BE2C (cell line): Measurements from ENCODE around the gene DCAF8.

Experiments
- DNase-seq: peaks from one replicate; pipeline ENCODE4 v3.0.0-alpha.2; 2020
- H3K27me3 ChIP-seq: fragments of 250-450 bp; sonication (Bioruptor Pico); 2 replicates; pipeline ENCODE4 v1.5.1; 2020; ENCODE audit warnings: mild to moderate bottlenecking
- H3K36me3 ChIP-seq: fragments of 250-450 bp; sonication (Bioruptor Pico); 2 replicates; pipeline ENCODE4 v1.5.1; 2020; ENCODE audit warnings: mild to moderate bottlenecking
- H3K4me1 ChIP-seq: fragments of 250-450 bp; sonication (Bioruptor Pico); 2 replicates; pipeline ENCODE4 v1.5.1; 2020
- H3K4me3 ChIP-seq: 2 replicates; pipeline ENCODE4 v1.5.1; 2011; ENCODE audit warnings: low read depth, low read length
- H3K9me3 ChIP-seq: fragments of 250-450 bp; sonication (Bioruptor Pico); 2 replicates; pipeline ENCODE4 v1.5.1; 2020
- TF ChIP-seq, protein P1 (sequence below): IDR thresholded peaks from 2 replicates; pipeline ENCODE4 v1.5.1; 2012; ENCODE audit warnings: mild to moderate bottlenecking, low read depth, low read length

The DCAF8 gene

GRCh38 chr1:160237558-160237957 lies 24.8 kb downstream of the DCAF8 start:
- H3K27me3 ChIP-seq: no peaks in the 10 kb centered on the region

GRCh38 chr1:160236806-160237205 lies 25.5 kb downstream of the DCAF8 start:
- H3K27me3 ChIP-seq: no peaks in the 10 kb centered on the region
- H3K4me3 ChIP-seq: no peak overlapping the region
- H3K36me3 ChIP-seq: peaks cover 65% of the 10 kb centered on the region
- TF ChIP-seq, protein P1, sequence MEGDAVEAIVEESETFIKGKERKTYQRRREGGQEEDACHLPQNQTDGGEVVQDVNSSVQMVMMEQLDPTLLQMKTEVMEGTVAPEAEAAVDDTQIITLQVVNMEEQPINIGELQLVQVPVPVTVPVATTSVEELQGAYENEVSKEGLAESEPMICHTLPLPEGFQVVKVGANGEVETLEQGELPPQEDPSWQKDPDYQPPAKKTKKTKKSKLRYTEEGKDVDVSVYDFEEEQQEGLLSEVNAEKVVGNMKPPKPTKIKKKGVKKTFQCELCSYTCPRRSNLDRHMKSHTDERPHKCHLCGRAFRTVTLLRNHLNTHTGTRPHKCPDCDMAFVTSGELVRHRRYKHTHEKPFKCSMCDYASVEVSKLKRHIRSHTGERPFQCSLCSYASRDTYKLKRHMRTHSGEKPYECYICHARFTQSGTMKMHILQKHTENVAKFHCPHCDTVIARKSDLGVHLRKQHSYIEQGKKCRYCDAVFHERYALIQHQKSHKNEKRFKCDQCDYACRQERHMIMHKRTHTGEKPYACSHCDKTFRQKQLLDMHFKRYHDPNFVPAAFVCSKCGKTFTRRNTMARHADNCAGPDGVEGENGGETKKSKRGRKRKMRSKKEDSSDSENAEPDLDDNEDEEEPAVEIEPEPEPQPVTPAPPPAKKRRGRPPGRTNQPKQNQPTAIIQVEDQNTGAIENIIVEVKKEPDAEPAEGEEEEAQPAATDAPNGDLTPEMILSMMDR: no peak
- DNase-seq: no peak
- no peaks in the 10 kb centered on the region for H3K4me1 ChIP-seq
- no peaks in the 10 kb centered on the region for H3K9me3 ChIP-seq

More at GRCh38 chr1:160237558-160237957, 24.8 kb downstream of the DCAF8 start:
- H3K4me3 ChIP-seq: no peak overlapping the region
- no peaks in the 10 kb centered on the region for H3K4me1 ChIP-seq
- no peak for DNase-seq
- peaks cover 65% of the 10 kb centered on the region for H3K36me3 ChIP-seq
- no peaks in the 10 kb centered on the region for H3K9me3 ChIP-seq
- TF ChIP-seq, protein P1: no peak

DNA sequence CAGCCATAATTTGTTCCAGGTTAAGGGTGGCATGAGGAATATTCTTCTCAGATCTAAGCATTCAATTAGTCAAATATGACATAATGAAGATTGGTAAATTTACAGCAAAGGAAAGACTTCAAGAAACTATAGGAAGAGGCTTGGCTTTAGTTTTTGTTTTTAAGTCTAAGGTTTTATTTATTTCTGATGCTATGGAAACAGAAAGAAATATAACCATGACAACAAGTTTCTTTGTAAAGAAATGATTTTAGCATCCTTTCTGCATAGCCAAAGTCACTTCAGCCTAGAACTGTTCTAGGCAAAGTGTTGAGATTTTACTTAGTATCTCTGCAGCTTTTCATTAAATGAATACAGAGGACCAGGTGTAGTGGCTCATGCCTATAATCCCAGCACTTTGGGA lies 29.4 kb downstream of the DCAF8 start:
- H3K27me3 ChIP-seq: no peaks in the 10 kb centered on the region
- H3K36me3 ChIP-seq: peaks cover 69% of the 10 kb centered on the region
- H3K9me3 ChIP-seq: no peaks in the 10 kb centered on the region
- no peak for DNase-seq
- H3K4me1 ChIP-seq: no peaks in the 10 kb centered on the region
- H3K4me3 ChIP-seq: no peak overlapping the region
- TF ChIP-seq, protein P1: no peak

DNA sequence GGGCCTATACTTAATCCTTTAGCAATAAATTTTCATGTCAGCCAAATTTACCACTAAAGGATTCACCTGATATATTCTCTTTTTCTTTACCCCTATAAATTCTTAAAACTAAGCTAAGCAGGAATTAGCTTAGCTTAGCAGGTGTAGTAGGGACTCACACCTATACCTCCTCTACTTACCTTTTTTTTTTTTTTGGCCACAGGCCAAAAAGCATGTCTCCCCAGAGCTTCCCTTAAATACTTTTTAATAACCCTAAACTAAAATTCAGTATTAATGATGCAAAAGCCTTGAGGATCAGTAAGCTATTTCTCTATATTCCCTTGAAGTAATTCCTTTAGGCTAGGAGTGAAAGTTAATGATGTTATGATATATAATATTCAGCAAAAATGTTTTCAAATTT lies 33.9 kb downstream of the DCAF8 start:
- Histone ChIP-seq H3K9me3 (no peaks in the 10 kb centered on the region), H3K27me3 (no peaks in the 10 kb centered on the region), H3K36me3 (peaks cover 73% of the 10 kb centered on the region), H3K4me3 (no peak overlapping the region), H3K4me1 (no peaks in the 10 kb centered on the region)
- DNase-seq: no peak
- TF ChIP-seq, protein P1: no peak

DNA sequence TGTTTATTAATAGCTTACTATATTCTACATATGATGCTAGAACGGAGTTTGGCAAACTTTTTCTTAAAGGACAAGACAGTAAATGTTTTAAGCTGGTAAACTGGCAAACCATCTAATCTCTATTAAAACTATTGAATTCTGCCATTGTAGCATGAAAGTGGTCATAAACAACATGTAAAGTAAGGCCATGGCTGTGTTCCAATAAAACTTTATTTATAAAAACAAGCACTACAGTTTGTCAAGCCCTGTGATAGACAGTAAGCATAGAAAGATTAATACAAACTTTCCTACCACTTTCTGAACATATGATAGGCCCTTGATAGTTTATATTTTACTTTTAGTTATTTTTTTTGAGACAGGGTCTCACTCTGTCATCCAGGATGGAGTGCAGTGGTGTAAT lies 34.8 kb downstream of the DCAF8 start:
- Histone ChIP-seq H3K4me1 (no peaks in the 10 kb centered on the region), H3K27me3 (no peaks in the 10 kb centered on the region), H3K9me3 (no peaks in the 10 kb centered on the region), H3K4me3 (no peak overlapping the region), H3K36me3 (peaks cover 77% of the 10 kb centered on the region)
- TF ChIP-seq, protein P1: no peak
- no peak for DNase-seq

- TF ChIP-seq, protein P1: no peak
- Histone ChIP-seq H3K4me1 (no peaks in the 10 kb centered on the region), H3K36me3 (peaks cover 82% of the 10 kb centered on the region), H3K4me3 (no peak overlapping the region), H3K9me3 (no peaks in the 10 kb centered on the region), H3K27me3 (no peaks in the 10 kb centered on the region)
- DNase-seq: no peak
Measured at GRCh38 chr1:160227034-160227433, 35.3 kb downstream of the DCAF8 start.
